Glutamatergic neuron (in vitro differentiated cells): ENCODE results near the gene AKR1C1. TPM values are rescaled to one million over a fixed set of nuclear protein-coding genes. Genes with fewer than 3 reads are reported as not detected.
"Not testable (repeated sequence)": the region's sequence is repeated elsewhere in the genome, so short reads cannot be mapped to it uniquely, and the experiment has no call there.

ENCODE experiments used
- DNase-seq: peaks from one replicate; pipeline ENCODE4 v3.0.0; 2022
- H3K27ac Mint-ChIP-seq: one replicate; pipeline ENCODE4 v1.8.0; 2020; ENCODE audit warnings: mild to moderate bottlenecking, mixed read lengths, inconsistent platforms; ENCODE audit not compliant: unreplicated experiment
- H3K27me3 Mint-ChIP-seq: one replicate; pipeline ENCODE4 v1.8.0; 2020; ENCODE audit warnings: mild to moderate bottlenecking, moderate library complexity, mixed read lengths, inconsistent platforms; ENCODE audit not compliant: unreplicated experiment
- H3K36me3 Mint-ChIP-seq: one replicate; pipeline ENCODE4 v1.8.0; 2020; ENCODE audit warnings: mild to moderate bottlenecking, mixed read lengths, inconsistent platforms; ENCODE audit not compliant: unreplicated experiment
- H3K4me1 Mint-ChIP-seq: one replicate; pipeline ENCODE4 v1.8.0; 2020; ENCODE audit warnings: mild to moderate bottlenecking, low read depth, mixed read lengths, inconsistent platforms; ENCODE audit not compliant: unreplicated experiment
- H3K4me3 Mint-ChIP-seq: one replicate; pipeline ENCODE4 v1.8.0; 2020; ENCODE audit warnings: mild to moderate bottlenecking, mixed read lengths, inconsistent platforms; ENCODE audit not compliant: unreplicated experiment
- H3K9me3 Mint-ChIP-seq: one replicate; pipeline ENCODE4 v1.8.0; 2020; ENCODE audit warnings: mild to moderate bottlenecking, moderate library complexity, mixed read lengths, inconsistent platforms; ENCODE audit not compliant: unreplicated experiment
- CTCF ChIP-seq: fragments of 200-600 bp; sonication (generic); IDR thresholded peaks from one replicate; pipeline ENCODE4 v1.5.0; 2021; ENCODE audit not compliant: partially characterized antibody, unreplicated experiment
- total RNA-seq: library from RNA; stranded (reverse); fragmentation: NEBNext Ultra II Directional; extraction: Animal tissue kit (Norgen Biotek cat#: 25700); gene quantifications from one replicate; pipeline ENCODE4 v1.2.1, GENCODE V29; 2021; ENCODE audit not compliant: unreplicated experiment

Gene AKR1C1
- total RNA-seq, 1 donor from 2014 or later, result 24.7 TPM

- no peak for DNase-seq
- H3K27me3 Mint-ChIP-seq, result peaks cover 5% of the 10 kb centered on the region
- peaks cover 1% of the 10 kb centered on the region for H3K9me3 Mint-ChIP-seq
- H3K4me3 Mint-ChIP-seq, result no peak overlapping the region
- H3K27ac Mint-ChIP-seq, result no peak overlapping the region
- no peak for TF ChIP-seq CTCF
- H3K36me3 Mint-ChIP-seq, result no peaks in the 10 kb centered on the region
- no peaks in the 10 kb centered on the region for H3K4me1 Mint-ChIP-seq
These were observed 17.2 kb upstream of the AKR1C1 start for GRCh38 chr10:4945766-4946717.

GRCh38 chr10:4947039-4947634, 16.1 kb upstream of the AKR1C1 start:
- H3K27ac Mint-ChIP-seq, result no peak overlapping the region
- DNase-seq, result no peak
- no peak overlapping the region for H3K4me3 Mint-ChIP-seq
- peaks cover 1% of the 10 kb centered on the region for H3K9me3 Mint-ChIP-seq
- no peaks in the 10 kb centered on the region for H3K4me1 Mint-ChIP-seq
- H3K36me3 Mint-ChIP-seq, result no peaks in the 10 kb centered on the region
- peaks cover 5% of the 10 kb centered on the region for H3K27me3 Mint-ChIP-seq
- TF ChIP-seq CTCF, result no peak

- H3K27ac Mint-ChIP-seq, result no peak overlapping the region
- peaks cover 5% of the 10 kb centered on the region for H3K27me3 Mint-ChIP-seq
- TF ChIP-seq CTCF, result no peak
- H3K4me1 Mint-ChIP-seq, result no peaks in the 10 kb centered on the region
- H3K36me3 Mint-ChIP-seq, result no peaks in the 10 kb centered on the region
- DNase-seq, result no peak
- H3K4me3 Mint-ChIP-seq, result no peak overlapping the region
- peaks cover 1% of the 10 kb centered on the region for H3K9me3 Mint-ChIP-seq
These were observed 15.3 kb upstream of the AKR1C1 start for GRCh38 chr10:4947635-4948596.

GRCh38 chr10:4951512-4952162, 11.6 kb upstream of the AKR1C1 start:
- not testable (repeated sequence) for H3K36me3 Mint-ChIP-seq, H3K4me1 Mint-ChIP-seq, H3K27me3 Mint-ChIP-seq, DNase-seq, H3K9me3 Mint-ChIP-seq, H3K27ac Mint-ChIP-seq, H3K4me3 Mint-ChIP-seq

GRCh38 chr10:4953405-4953804, 9.8 kb upstream of the AKR1C1 start:
- H3K27me3 Mint-ChIP-seq, result peaks cover 5% of the 10 kb centered on the region
- H3K27ac Mint-ChIP-seq, result no peak overlapping the region
- no peak overlapping the region for H3K4me3 Mint-ChIP-seq
- DNase-seq, result no peak
- TF ChIP-seq CTCF, result no peak
- no peaks in the 10 kb centered on the region for H3K36me3 Mint-ChIP-seq
- no peaks in the 10 kb centered on the region for H3K9me3 Mint-ChIP-seq
- H3K4me1 Mint-ChIP-seq, result no peaks in the 10 kb centered on the region

- H3K9me3 Mint-ChIP-seq, H3K4me3 Mint-ChIP-seq, H3K4me1 Mint-ChIP-seq, H3K36me3 Mint-ChIP-seq, H3K27ac Mint-ChIP-seq, DNase-seq, H3K27me3 Mint-ChIP-seq: not testable (repeated sequence)
These were observed 7.1 kb upstream of the AKR1C1 start for GRCh38 chr10:4956088-4956487.

GRCh38 chr10:4956955-4957645, 6.1 kb upstream of the AKR1C1 start:
- not testable (repeated sequence) for H3K4me1 Mint-ChIP-seq, DNase-seq, H3K27me3 Mint-ChIP-seq, H3K27ac Mint-ChIP-seq, H3K9me3 Mint-ChIP-seq, H3K36me3 Mint-ChIP-seq, H3K4me3 Mint-ChIP-seq
